DLD1 (cell line): Measurements from ENCODE around the gene MGAT5B.
"Not testable (repeated sequence)": the region's sequence is repeated elsewhere in the genome, so short reads cannot be mapped to it uniquely, and the experiment has no call there.

ENCODE experiments used
- in situ Hi-C: cut with HindIII; loops from 2 replicates; pipeline ENCODE4 v1.10.0; 2017; ENCODE audit warnings: low sequenced_read_pairs

MGAT5B gene

GRCh38 chr17:76845541-76846017, 22.6 kb upstream of the MGAT5B start:
- in situ Hi-C loops: no loop called here

- in situ Hi-C loops: no loop called here
These were observed 21.2 kb upstream of the MGAT5B start for GRCh38 chr17:76847031-76847430.

GRCh38 chr17:76848670-76849069, 19.5 kb upstream of the MGAT5B start:
- in situ Hi-C loops: no loop called here

GRCh38 chr17:76849160-76849559, 19.0 kb upstream of the MGAT5B start:
- in situ Hi-C loops: not testable (repeated sequence)

- in situ Hi-C loops: no loop called here
These were observed 15.4 kb upstream of the MGAT5B start for GRCh38 chr17:76852843-76853242.

GRCh38 chr17:76855105-76855504, 13.1 kb upstream of the MGAT5B start:
- in situ Hi-C loops: no loop called here

GRCh38 chr17:76862079-76862478, 6.1 kb upstream of the MGAT5B start:
- in situ Hi-C loops: no loop called here

- in situ Hi-C loops: no loop called here
These were observed 5.7 kb upstream of the MGAT5B start for GRCh38 chr17:76862494-76862893.

- in situ Hi-C loops: no loop called here
These were observed 4.2 kb upstream of the MGAT5B start for GRCh38 chr17:76864024-76864423.

GRCh38 chr17:76865174-76865573, 3.0 kb upstream of the MGAT5B start:
- in situ Hi-C loops: no loop called here

- in situ Hi-C loops: no loop called here
These were observed 2.0 kb upstream of the MGAT5B start for GRCh38 chr17:76866203-76866602.

- in situ Hi-C loops: no loop called here
These were observed 1.2 kb upstream of the MGAT5B start for GRCh38 chr17:76866774-76867577.

- in situ Hi-C loops: no loop called here
These were observed 527 bp upstream of the MGAT5B start for GRCh38 chr17:76867578-76868175.

- in situ Hi-C loops: no loop called here
These were observed 678 bp downstream of the MGAT5B start for GRCh38 chr17:76868669-76869495.

GRCh38 chr17:76869496-76870376, 1.5 kb downstream of the MGAT5B start:
- in situ Hi-C loops: no loop called here

GRCh38 chr17:76870377-76870714, 2.1 kb downstream of the MGAT5B start:
- in situ Hi-C loops: no loop called here

GRCh38 chr17:76871668-76872067, 3.5 kb downstream of the MGAT5B start:
- in situ Hi-C loops: no loop called here

- in situ Hi-C loops: no loop called here
These were observed 4.1 kb downstream of the MGAT5B start for GRCh38 chr17:76872221-76872873.

- in situ Hi-C loops: no loop called here
These were observed 4.6 kb downstream of the MGAT5B start for GRCh38 chr17:76872874-76873221.

- in situ Hi-C loops: no loop called here
These were observed 5.7 kb downstream of the MGAT5B start for GRCh38 chr17:76873856-76874255.
